IMR-90 (cell line): Measurements from ENCODE around the gene OR6B1. TPM values are rescaled to one million over a fixed set of nuclear protein-coding genes. Genes with fewer than 3 reads are reported as not detected.

Experiments
- ATAC-seq: fragments of 200-7000 bp; cut with Tn5 transposase; 2 replicates; pipeline ENCODE4 v1.9.1; 2020; ENCODE audit warnings: low read depth, mild to moderate bottlenecking, moderate library complexity
- BruUV-seq: library from RNA; stranded (reverse); fragments of 400-500 nt; replicated peaks from 2 replicates; lab custom pipeline; 2021; lab: Mats Ljungman, UMichigan
- CTCF ChIA-PET: fragments of 300-600 bp; formaldehyde crosslinking; extraction: SDS; loops from one replicate; lab custom pipeline; 2021; ENCODE audit warnings: antibody characterized with exemption; lab: Yijun Ruan, JAX
- POLR2A ChIA-PET: fragments of 300-600 bp; sonication (Branson Sonifier 250); formaldehyde crosslinking; loops from one replicate; lab custom pipeline; 2022; ENCODE audit warnings: antibody characterized with exemption; ENCODE audit not compliant: unreplicated experiment; lab: Charles Lee
- DNase-seq: peaks from one replicate; pipeline ENCODE4 v3.0.0; 2013
- H2AFZ ChIP-seq: replicated peaks from 2 replicates; pipeline ENCODE3; 2013; ENCODE audit warnings: low read length, mild to moderate bottlenecking; ENCODE audit not compliant: poor library complexity
- H2AK5ac ChIP-seq: 2 replicates; pipeline ENCODE4 v1.6.1; 2013; ENCODE audit warnings: low read depth, low read length, inconsistent platforms
- H2AK9ac ChIP-seq: replicated peaks from 2 replicates; pipeline ENCODE3; 2013; ENCODE audit warnings: mild to moderate bottlenecking, low read depth, low read length, moderate library complexity; ENCODE audit not compliant: poor library complexity
- H2BK120ac ChIP-seq: 2 replicates; pipeline ENCODE4 v1.6.1; 2013; ENCODE audit warnings: low read depth, low read length, inconsistent platforms
- H2BK15ac ChIP-seq: 3 replicates; pipeline ENCODE4 v1.6.1; 2013; ENCODE audit warnings: low read depth, low read length, inconsistent platforms
- H2BK20ac ChIP-seq: 2 replicates; pipeline ENCODE4 v1.6.1; 2013; ENCODE audit warnings: low read depth, mild to moderate bottlenecking, inconsistent platforms, low read length, moderate library complexity
- H2BK5ac ChIP-seq: 2 replicates; pipeline ENCODE4 v1.6.1; 2013; ENCODE audit warnings: mild to moderate bottlenecking, low read depth, low read length, inconsistent platforms; ENCODE audit not compliant: poor library complexity, severe bottlenecking
- H3K14ac ChIP-seq: replicated peaks from 2 replicates; pipeline ENCODE4 v1.6.1; 2013; ENCODE audit warnings: low read depth, low read length, inconsistent platforms
- H3K18ac ChIP-seq: 2 replicates; pipeline ENCODE4 v1.6.1; 2013; ENCODE audit warnings: low read depth, low read length, control low read depth
- H3K23ac ChIP-seq: 2 replicates; pipeline ENCODE4 v1.6.1; 2013; ENCODE audit warnings: low read depth, low read length, inconsistent platforms
- H3K27ac ChIP-seq: 2 replicates; pipeline ENCODE4 v1.5.1; 2013; ENCODE audit warnings: mild to moderate bottlenecking, control low read depth, low read length; ENCODE audit not compliant: insufficient read depth
- H3K27me3 ChIP-seq: 2 replicates; pipeline ENCODE4 v1.6.1; 2013; ENCODE audit warnings: low read length; ENCODE audit not compliant: control insufficient read depth, insufficient read depth
- H3K36me3 ChIP-seq: 2 replicates; pipeline ENCODE4 v1.6.1; 2013; ENCODE audit warnings: low read length, mixed read lengths; ENCODE audit not compliant: control insufficient read depth, insufficient read depth
- H3K4ac ChIP-seq: 2 replicates; pipeline ENCODE4 v1.6.1; 2013; ENCODE audit warnings: low read depth, low read length, inconsistent platforms
- H3K4me1 ChIP-seq: 2 replicates; pipeline ENCODE4 v1.6.1; 2013; ENCODE audit warnings: low read length, mixed read lengths; ENCODE audit not compliant: control insufficient read depth, insufficient read depth
- H3K4me2 ChIP-seq: 2 replicates; pipeline ENCODE4 v1.6.1; 2013; ENCODE audit warnings: low read depth, mild to moderate bottlenecking, control low read depth, low read length, moderate library complexity
- H3K4me3 ChIP-seq: 2 replicates; pipeline ENCODE4 v1.5.1; 2013; ENCODE audit warnings: low read depth, mild to moderate bottlenecking, control low read depth, low read length, moderate library complexity; ENCODE audit not compliant: insufficient read depth
- H3K56ac ChIP-seq: 2 replicates; pipeline ENCODE4 v1.6.1; 2013; ENCODE audit warnings: low read length, inconsistent platforms; ENCODE audit not compliant: insufficient read depth; ENCODE audit errors: extremely low read depth
- H3K79me1 ChIP-seq, 2 experiments: 2 replicates each; pipeline ENCODE4 v1.6.1; 2013; ENCODE audit warnings: low read length in 2 of 2, inconsistent platforms in 1 of 2, low read depth in 1 of 2
- H3K9ac ChIP-seq: 2 replicates; pipeline ENCODE4 v1.6.1; 2013; ENCODE audit warnings: low read depth, low read length, control low read depth
- H3K9me1 ChIP-seq: 2 replicates; pipeline ENCODE4 v1.6.1; 2013; ENCODE audit warnings: low read length, inconsistent platforms; ENCODE audit not compliant: insufficient read depth
- H3K9me3 ChIP-seq: 2 replicates; pipeline ENCODE4 v1.6.1; 2013; ENCODE audit warnings: low read length; ENCODE audit not compliant: control insufficient read depth, insufficient read depth
- H4K20me1 ChIP-seq: 2 replicates; pipeline ENCODE4 v1.6.1; 2013; ENCODE audit warnings: low read length, inconsistent platforms; ENCODE audit not compliant: insufficient read depth
- H4K5ac ChIP-seq: 2 replicates; pipeline ENCODE4 v1.6.1; 2013; ENCODE audit warnings: mild to moderate bottlenecking, low read depth, low read length, control low read depth
- H4K8ac ChIP-seq, 2 experiments: 2 replicates each; pipeline ENCODE4 v1.6.1; 2013; ENCODE audit warnings: low read depth in 2 of 2, low read length in 2 of 2, control low read depth in 1 of 2, inconsistent platforms in 1 of 2
- H4K91ac ChIP-seq: 2 replicates; pipeline ENCODE4 v1.6.1; 2013; ENCODE audit warnings: low read depth, low read length, inconsistent platforms; ENCODE audit not compliant: insufficient read depth
- CEBPB ChIP-seq: IDR thresholded peaks from 2 replicates; pipeline ENCODE4 v1.6.1; 2012; ENCODE audit warnings: low read depth, low read length, improper control_type of control experiment
- CHD1 ChIP-seq: IDR thresholded peaks from 2 replicates; pipeline ENCODE4 v1.6.1; 2012; ENCODE audit warnings: low read depth, low read length, improper control_type of control experiment
- FOS ChIP-seq: fragments of 150-350 bp; IDR thresholded peaks from 2 replicates; pipeline ENCODE4 v1.6.1; 2016; ENCODE audit warnings: low read depth, low read length
- MAFK ChIP-seq: IDR thresholded peaks from 2 replicates; pipeline ENCODE4 v1.6.1; 2012; ENCODE audit warnings: low read depth, low read length, improper control_type of control experiment
- MAZ ChIP-seq: IDR thresholded peaks from 2 replicates; pipeline ENCODE4 v1.6.1; 2012; ENCODE audit warnings: low read depth, mild to moderate bottlenecking, low read length, improper control_type of control experiment, moderate library complexity, borderline replicate concordance
- NFE2L2 ChIP-seq: fragments of 150-350 bp; IDR thresholded peaks from 2 replicates; pipeline ENCODE4 v1.6.1; 2016; ENCODE audit warnings: low read depth, mild to moderate bottlenecking, low read length
- RFX5 ChIP-seq: IDR thresholded peaks from 2 replicates; pipeline ENCODE4 v1.8.0; 2012; ENCODE audit warnings: low read depth, mild to moderate bottlenecking, low read length, moderate library complexity
- WGBS, 2 experiments: methylation state at CpG; one replicate each; pipeline versions ENCODE4 v1.1.5 to v1.1.7; 2013; ENCODE audit warnings: missing lambda C conversion rate in 2 of 2; ENCODE audit not compliant: insufficient read length in 1 of 2; ENCODE audit errors: extremely low coverage in 2 of 2; 5-methylcytosine and 5-hydroxymethylcytosine counted together
- dilution Hi-C: fragments of 300-500 bp; cut with HindIII; formaldehyde crosslinking; loops from one replicate; pipeline ENCODE4 v1.14.3; 2018; ENCODE audit warnings: low sequenced_read_pairs; ENCODE audit not compliant: unreplicated experiment
- in situ Hi-C: fragments of 300-500 bp; cut with MboI; formaldehyde crosslinking; loops from 3 replicates; pipeline ENCODE4 v1.14.3; 2019; ENCODE audit warnings: low sequenced_read_pairs, inconsistent platforms, mixed read lengths
- intact Hi-C: fragments of 100-400 bp; cut with micrococcal nuclease; formaldehyde crosslinking; loops from 2 replicates; pipeline ENCODE4 v1.10.0; 2022
- polyA plus RNA-seq, 3 experiments: library from polyadenylated mRNA; depleted of rRNA; stranded (reverse); fragments of >200 nt; gene quantifications; 2 replicates each; pipeline ENCODE4 v1.2.3, GENCODE V29; 2012; ENCODE audit warnings: low replicate concordance in 1 of 3
- total RNA-seq: library from RNA; depleted of rRNA; stranded (reverse); fragments of >200 nt; gene quantifications from 2 replicates; pipeline ENCODE4 v1.2.3, GENCODE V29; 2012

Gene OR6B1
- total and polyA plus RNA-seq, 2 of the 4 experiments (the other 2 are of a cell fraction) = not detected

- no peak for TF ChIP-seq NFE2L2
- TF ChIP-seq MAZ = no peak
- peak; percentile 25; the same call in 1 of the 2 replicates for TF ChIP-seq CEBPB
- no peak for TF ChIP-seq MAFK
- TF ChIP-seq RFX5 = no peak
- TF ChIP-seq FOS = peak; percentile 17; the same call in 1 of the 2 replicates
- no peak for TF ChIP-seq CHD1
- dilution Hi-C loops = no loop called here
- DNase-seq (peak; percentile 54), ATAC-seq (peak; percentile 82)
- Histone ChIP-seq H3K4me1 (peaks cover 3% of the 10 kb centered on the region; the same call in 1 of the 2 replicates), H3K79me1 (no peaks in the 10 kb centered on the region), H3K4me2 (no peak overlapping the region), H4K91ac (no peak overlapping the region), H2AFZ (no peak overlapping the region), H3K18ac (no peak overlapping the region), H3K27me3 (no peaks in the 10 kb centered on the region), H3K4me3 (no peak overlapping the region), H2BK120ac (no peak overlapping the region), H3K36me3 (no peaks in the 10 kb centered on the region), H3K9ac (no peak overlapping the region), H2AK5ac (no peak overlapping the region), H4K20me1 (no peaks in the 10 kb centered on the region), H3K14ac (no peak overlapping the region), H2AK9ac (no peak overlapping the region), H3K56ac (no peak overlapping the region), H4K5ac (no peak overlapping the region), H3K9me1 (no peaks in the 10 kb centered on the region), H3K23ac (no peak overlapping the region), H3K27ac (no peak overlapping the region), H3K4ac (no peak overlapping the region), H3K9me3 (no peaks in the 10 kb centered on the region), H2BK15ac (no peak overlapping the region), H4K8ac (no peak overlapping the region), H2BK5ac (no peak overlapping the region), H2BK20ac (no peak overlapping the region)
- no TSS peak for BruUV-seq
- in situ Hi-C loops = no loop called here
- ChIA-PET POLR2A (no interaction called here), CTCF (no interaction called here)
- intact Hi-C loops = loop anchor here (5.0 kb wide), 1 partner anchor 42 kb away; the partner anchor contains the start of gene OR2F2
- WGBS, 2 experiments = no CpG with 5 or more reads among the region's 1 CpG
Observed at GRCh38 chr7:143979359-143979758, 20.8 kb upstream of the OR6B1 start.
